HG03558 (cell line): Measurements from ENCODE around the gene SERPINE1.
"Not testable (repeated sequence)": the region's sequence is repeated elsewhere in the genome, so short reads cannot be mapped to it uniquely, and the experiment has no call there.

Experiments used
- ATAC-seq: cut with Tn5 transposase; IDR thresholded peaks from one replicate; pipeline ENCODE4 v1.9.1; 2021; ENCODE audit warnings: moderate number of reproducible peaks; ENCODE audit not compliant: unreplicated experiment; ENCODE audit errors: extremely low read depth

SERPINE1 gene

GRCh38 chr7:101126651-101127459 lies at the start of gene SERPINE1:
Gene SERPINE1 (plus strand): TSS chr7:101127104. CDS start chr7:101128394, 1,290 bp downstream.
- ATAC-seq: no peak

- ATAC-seq: no peak
Observed at GRCh38 chr7:101077303-101078086, 49.4 kb upstream of the SERPINE1 start.

GRCh38 chr7:101081432-101081831 lies 45.5 kb upstream of the SERPINE1 start:
- no peak for ATAC-seq

- ATAC-seq: no peak
Observed at GRCh38 chr7:101084865-101085161, 42.1 kb upstream of the SERPINE1 start.

- ATAC-seq: no peak
Observed at GRCh38 chr7:101085162-101085964, 41.5 kb upstream of the SERPINE1 start, which contains the start of gene TRIM56. Gene TRIM56 (plus strand): TSS chr7:101085481. CDS start chr7:101087313, 1,832 bp downstream.

GRCh38 chr7:101087334-101088068 lies 39.4 kb upstream of the SERPINE1 start:
- no peak for ATAC-seq

- no peak for ATAC-seq
Observed at GRCh38 chr7:101088069-101088425, 38.9 kb upstream of the SERPINE1 start.

- ATAC-seq: no peak
Observed at GRCh38 chr7:101088858-101089529, 37.9 kb upstream of the SERPINE1 start.

GRCh38 chr7:101089876-101090275 lies 37.0 kb upstream of the SERPINE1 start:
- no peak for ATAC-seq

GRCh38 chr7:101092266-101092905 lies 34.5 kb upstream of the SERPINE1 start:
- ATAC-seq: not testable (repeated sequence)

- no peak for ATAC-seq
Observed at GRCh38 chr7:101093906-101094305, 33.0 kb upstream of the SERPINE1 start.

- no peak for ATAC-seq
Observed at GRCh38 chr7:101094376-101094775, 32.5 kb upstream of the SERPINE1 start.

GRCh38 chr7:101094791-101095375 lies 32.0 kb upstream of the SERPINE1 start:
- ATAC-seq: no peak

- no peak for ATAC-seq
Observed at GRCh38 chr7:101096331-101096956, 30.5 kb upstream of the SERPINE1 start.

GRCh38 chr7:101096957-101097347 lies 30.0 kb upstream of the SERPINE1 start:
- ATAC-seq: no peak

- ATAC-seq: no peak
Observed at GRCh38 chr7:101097561-101097960, 29.3 kb upstream of the SERPINE1 start.

- ATAC-seq: no peak
Observed at GRCh38 chr7:101099969-101100781, 26.7 kb upstream of the SERPINE1 start.
